GM19452 (cell line): Measurements from ENCODE around the gene GH2.
"Not testable (repeated sequence)": the region's sequence is repeated elsewhere in the genome, so short reads cannot be mapped to it uniquely, and the experiment has no call there.

Experiments
- ATAC-seq: cut with Tn5 transposase; IDR thresholded peaks from one replicate; pipeline ENCODE4 v1.9.1; 2021; ENCODE audit not compliant: unreplicated experiment

GH2 gene

GRCh38 chr17:63911657-63912100, 29.9 kb upstream of the GH2 start:
- no peak for ATAC-seq

DNA sequence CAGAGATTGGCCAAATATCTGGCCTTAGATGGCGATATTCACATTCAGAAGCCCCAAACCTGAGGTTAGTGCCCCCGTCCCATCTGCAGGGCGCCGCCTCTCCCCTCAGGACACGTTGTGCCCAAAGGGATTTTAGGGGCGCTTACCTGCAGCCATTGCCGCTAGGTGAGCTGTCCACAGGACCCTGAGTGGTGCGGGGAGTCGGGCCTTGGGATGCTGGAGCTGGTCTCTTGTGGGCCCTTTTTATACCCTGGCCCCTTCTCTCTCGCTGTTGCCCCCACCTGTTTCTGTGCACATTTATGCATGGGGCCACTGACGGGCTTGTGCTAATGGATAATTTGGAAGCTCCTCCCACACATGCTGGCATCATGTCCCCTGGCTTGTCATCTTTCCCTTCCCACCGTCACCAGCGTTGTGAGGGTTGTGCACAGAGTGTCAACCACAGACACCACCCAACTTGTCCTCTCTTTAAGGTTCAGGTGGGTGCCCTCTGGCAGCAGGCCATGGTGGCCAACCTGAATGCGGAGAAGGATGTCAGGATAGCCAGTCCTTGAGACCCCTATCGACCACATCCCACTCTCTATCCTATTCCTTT, 29.4 kb upstream of the GH2 start, which contains the start of gene CSHL1:
Gene CSHL1, minus strand, starts transcription at position 218 of the 595 bp plus-strand sequence. Its CDS starts 62 bp downstream, at position 156.
- no peak for ATAC-seq

- ATAC-seq, result no peak
These were observed 28.4 kb upstream of the GH2 start for GRCh38 chr17:63910096-63910495.

DNA sequence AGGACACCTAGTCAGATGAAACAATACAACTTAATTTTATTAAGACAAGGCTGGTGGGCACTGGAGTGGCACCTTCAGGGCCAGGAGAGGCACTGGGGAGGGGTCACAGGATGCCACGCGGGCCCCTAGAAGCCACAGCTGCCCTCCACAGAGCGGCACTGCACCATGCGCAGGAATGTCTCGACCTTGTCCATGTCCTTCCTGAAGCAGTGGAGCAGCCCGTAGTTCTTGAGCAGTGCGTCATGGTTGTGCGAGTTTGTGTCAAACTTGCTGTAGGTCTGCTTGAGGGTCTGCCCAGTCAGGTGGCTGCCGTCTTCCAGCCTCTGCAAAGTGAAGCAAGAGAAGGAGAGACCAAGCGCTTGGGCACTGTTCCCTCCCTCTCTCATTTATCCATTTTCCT, 27.8 kb upstream of the GH2 start:
- not testable (repeated sequence) for ATAC-seq

DNA sequence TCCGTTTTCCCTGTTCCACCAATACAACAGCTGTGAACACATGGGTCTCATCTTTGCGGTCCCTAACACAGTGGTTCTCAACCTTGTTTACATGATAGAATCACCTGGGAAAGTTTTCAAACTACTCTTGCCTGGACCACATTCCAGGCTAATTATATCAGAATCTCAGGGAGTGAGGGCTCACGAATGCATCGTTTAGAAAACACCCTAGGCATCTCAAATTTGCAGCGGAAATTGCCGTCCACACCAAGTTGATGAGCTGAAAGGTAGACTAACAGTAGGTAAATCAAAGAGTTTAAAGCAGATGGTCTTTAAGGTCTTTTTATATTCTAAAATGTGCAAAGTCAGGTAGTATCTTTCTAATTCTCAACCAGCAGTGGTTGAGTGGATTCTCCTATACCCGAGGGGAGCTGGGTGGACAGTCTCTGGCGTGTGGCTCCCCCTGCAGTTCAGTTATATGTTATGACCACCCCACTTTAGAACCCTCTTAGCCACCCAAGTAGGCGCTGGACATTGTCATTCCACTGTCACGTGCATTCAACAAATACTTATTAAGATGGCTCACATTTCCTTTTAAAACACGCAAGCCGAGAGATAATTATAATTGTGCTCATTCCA, 25.5 kb upstream of the GH2 start:
- ATAC-seq, result not testable (repeated sequence)

- not testable (repeated sequence) for ATAC-seq
These were observed 23.1 kb upstream of the GH2 start for GRCh38 chr17:63904796-63905195.

DNA sequence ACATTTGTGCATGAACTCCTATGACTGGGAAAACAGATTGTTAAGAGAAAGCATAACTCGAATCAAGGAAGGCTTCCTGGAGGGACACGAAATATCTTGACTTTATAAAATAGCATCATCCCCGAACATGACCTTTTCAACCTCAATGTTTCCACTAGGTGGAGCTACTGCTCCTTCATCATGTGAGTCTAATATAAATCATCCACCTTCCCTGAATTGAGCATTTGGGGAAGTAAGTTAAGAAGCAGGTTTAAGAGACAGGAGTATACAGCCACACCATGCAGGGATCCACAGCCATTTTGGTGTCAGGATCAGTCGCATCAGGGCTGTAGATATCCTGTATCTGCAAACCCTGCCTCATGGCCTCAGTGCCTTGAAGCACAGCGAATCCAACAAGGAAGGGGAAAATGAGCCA, 22.1 kb upstream of the GH2 start:
- ATAC-seq, result not testable (repeated sequence)

GRCh38 chr17:63901971-63902370, 20.2 kb upstream of the GH2 start:
- ATAC-seq, result not testable (repeated sequence)

DNA sequence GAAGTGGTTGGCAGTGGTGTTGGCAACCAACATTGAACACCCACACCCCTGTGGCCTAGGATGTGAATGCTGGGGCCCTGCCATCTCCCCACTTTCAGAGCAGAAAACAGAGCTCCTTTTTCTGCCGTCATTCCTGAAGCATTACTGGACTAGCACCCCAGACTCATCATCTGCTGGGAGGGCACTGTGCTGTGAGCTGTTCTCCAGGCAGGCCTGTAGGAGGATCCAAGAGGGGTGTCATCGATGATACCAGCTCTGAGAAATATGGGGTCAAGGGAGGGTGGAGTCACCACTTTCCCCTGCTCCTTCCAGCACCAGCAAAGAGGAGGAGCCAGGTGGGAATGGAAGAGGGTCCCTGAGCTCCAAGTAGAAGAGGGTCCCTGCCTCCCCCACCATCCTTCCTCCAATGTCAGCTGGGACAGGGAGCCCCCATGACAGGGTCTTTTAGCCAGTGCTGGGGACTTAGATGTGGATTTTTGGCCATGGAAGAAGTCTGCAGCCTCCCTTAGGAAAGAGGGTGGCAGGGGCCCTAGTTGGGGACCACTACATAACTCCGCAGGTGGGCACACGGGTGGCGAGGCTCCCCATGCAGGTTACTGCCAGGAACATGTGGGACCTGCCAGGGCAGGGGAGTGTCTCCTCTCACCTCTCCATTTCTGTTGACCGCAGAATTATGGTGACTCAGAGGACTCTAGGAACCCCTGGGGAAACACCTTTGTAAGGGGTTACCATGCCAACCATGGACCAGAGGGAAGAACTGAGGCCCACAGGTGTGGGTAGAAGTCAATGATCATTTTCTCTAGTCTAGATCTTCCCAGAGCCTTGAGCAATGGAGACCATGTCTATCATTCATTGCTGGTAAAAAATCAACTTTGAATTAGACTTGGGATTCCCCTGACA, 17.4 kb upstream of the GH2 start:
- not testable (repeated sequence) for ATAC-seq

- not testable (repeated sequence) for ATAC-seq
These were observed 15.0 kb upstream of the GH2 start, which contains the start of gene CSH1 for GRCh38 chr17:63896524-63897354. Gene CSH1 (minus strand): TSS chr17:63896574. CDS start chr17:63896511, 63 bp downstream.

DNA sequence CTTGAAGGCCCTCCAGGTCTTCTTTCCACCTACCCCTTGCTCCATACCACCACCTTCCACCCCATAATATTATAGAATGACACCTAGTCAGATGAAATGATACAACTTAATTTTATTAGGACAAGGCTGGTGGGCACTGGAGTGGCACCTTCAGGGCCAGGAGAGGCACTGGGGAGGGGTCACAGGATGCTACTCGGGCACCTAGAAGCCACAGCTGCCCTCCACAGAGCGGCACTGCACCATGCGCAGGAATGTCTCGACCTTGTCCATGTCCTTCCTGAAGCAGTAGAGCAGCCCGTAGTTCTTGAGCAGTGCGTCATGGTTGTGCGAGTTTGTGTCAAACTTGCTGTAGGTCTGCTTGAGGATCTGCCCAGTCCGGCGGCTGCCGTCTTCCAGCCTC, 13.1 kb upstream of the GH2 start:
- not testable (repeated sequence) for ATAC-seq

DNA sequence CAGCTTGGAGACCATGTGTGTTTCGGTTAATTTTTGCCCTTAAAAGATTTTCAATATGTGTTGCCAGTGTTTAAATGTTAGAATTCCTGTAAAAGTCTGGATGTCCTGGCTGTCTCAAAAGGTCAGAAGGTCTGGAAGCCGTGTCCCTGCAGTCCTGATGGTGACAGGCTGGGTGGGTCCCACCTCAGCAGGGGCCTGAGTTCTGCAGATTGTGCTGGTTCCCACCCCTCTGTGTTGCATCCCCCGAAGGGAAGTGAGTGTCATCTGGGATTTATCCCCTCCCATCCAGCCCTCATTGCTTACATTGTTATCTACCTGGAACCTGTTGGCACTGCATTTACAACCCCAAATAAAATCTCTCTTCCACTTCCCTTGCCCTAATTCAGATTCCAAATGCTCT, 12.3 kb upstream of the GH2 start:
- not testable (repeated sequence) for ATAC-seq

DNA sequence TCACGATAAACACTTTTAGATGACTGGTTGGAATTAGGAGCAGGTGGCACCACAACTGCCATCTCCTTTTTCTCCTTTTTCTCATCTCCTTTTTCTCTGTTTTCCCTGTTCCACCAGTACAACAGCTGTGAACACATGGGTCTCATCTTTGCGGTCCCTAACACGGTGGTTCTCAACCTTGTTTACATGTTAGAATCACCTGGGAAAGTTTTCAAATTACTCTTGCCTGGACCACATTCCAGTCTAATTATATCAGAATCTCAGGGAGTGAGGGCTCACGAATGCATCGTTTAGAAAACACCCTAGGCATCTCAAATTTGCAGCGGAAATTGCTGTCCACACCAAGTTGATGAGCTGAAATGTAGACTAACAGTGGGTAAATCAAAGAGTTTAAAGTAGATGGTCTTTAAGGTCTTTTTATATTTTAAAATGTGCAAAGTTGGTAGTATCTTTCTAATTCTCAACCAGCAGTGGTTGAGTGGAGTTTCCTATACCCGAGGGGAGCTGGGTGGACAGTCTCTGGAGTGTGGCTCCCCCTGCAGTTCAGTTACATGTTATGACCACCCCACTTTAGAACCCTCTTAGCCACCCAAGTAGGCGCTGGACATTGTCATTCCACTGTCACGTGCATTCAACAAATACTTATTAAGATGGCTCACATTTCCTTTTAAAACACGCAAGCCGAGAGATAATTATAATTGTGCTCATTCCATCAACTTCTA, 10.7 kb upstream of the GH2 start:
- not testable (repeated sequence) for ATAC-seq

- ATAC-seq, result not testable (repeated sequence)
These were observed 7.5 kb upstream of the GH2 start for GRCh38 chr17:63889026-63889848.

GRCh38 chr17:63885119-63885518, 3.4 kb upstream of the GH2 start:
- not testable (repeated sequence) for ATAC-seq

DNA sequence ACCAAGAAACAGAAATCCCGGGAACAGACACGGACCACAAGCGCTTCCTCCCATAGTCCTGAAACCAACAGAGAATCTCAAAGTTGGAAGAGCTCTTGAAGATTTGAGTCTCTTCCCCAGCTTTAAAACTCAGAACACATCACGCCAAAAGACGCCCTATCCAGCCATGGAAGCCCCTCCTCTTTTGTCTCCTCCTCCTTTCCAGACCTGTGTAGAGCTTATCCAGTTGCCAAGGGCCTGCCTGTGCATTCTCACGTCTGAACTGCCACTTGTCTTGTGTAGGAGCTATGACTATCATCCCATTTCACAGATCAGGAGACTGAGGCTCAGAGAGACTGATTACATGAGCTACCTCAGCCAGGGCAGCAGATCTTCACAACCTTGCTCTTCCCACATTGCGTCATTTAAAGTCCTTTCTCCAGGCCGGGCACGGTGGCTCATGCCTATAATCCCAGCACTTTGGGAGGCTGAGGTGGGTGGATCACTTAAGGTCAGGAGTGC, 932 bp upstream of the GH2 start:
- not testable (repeated sequence) for ATAC-seq

DNA sequence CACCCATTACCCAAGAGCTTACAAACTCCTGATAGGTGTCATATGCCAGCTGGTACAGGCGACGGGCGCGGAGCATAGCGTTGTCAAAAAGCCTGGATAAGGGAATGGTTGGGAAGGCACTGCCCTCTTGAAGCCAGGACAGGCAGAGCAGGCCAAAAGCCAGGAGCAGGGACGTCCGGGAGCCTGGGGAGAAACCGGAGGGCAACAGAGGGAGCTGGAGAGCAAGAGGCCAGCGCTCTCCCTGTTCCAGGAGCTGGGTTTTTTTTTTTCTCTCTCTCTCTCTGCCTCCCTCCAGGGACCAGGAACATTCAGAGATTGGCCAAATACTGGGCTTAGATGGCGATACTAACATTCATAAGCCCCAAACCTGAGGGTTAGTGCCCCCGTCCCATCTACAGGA, 407 bp downstream of the GH2 start:
- not testable (repeated sequence) for ATAC-seq

GRCh38 chr17:63880706-63881105, 1.0 kb downstream of the GH2 start:
- ATAC-seq, result no peak

- not testable (repeated sequence) for ATAC-seq
These were observed 3.3 kb downstream of the GH2 start for GRCh38 chr17:63878413-63878812.
